MM.1S (cell line): ENCODE results near the gene KLHL15.

Source experiments
- DNase-seq: peaks from one replicate; pipeline ENCODE4 v3.0.0-alpha.2; 2015
- H2AFZ ChIP-seq: fragments of 300-600 bp; sonication (generic); 2 replicates; pipeline ENCODE4 v1.6.0; 2016; ENCODE audit warnings: antibody characterized with exemption, low read length
- H3F3A ChIP-seq: fragments of 300-600 bp; sonication (generic); 2 replicates; pipeline ENCODE4 v1.6.1; 2016; ENCODE audit warnings: mild to moderate bottlenecking, antibody characterized with exemption, low read length, moderate library complexity, mixed read lengths; ENCODE audit not compliant: insufficient read depth
- H3K27ac ChIP-seq: fragments of 300-600 bp; sonication (generic); 2 replicates; pipeline ENCODE4 v1.5.1; 2016; ENCODE audit warnings: mild to moderate bottlenecking, low read length
- H3K27me3 ChIP-seq: fragments of 300-600 bp; sonication (generic); replicated peaks from 2 replicates; pipeline ENCODE4 v1.6.0; 2016; ENCODE audit warnings: low read length; ENCODE audit not compliant: insufficient read depth
- H3K36me3 ChIP-seq: fragments of 300-600 bp; sonication (generic); replicated peaks from 2 replicates; pipeline ENCODE4 v1.6.1; 2016; ENCODE audit warnings: mild to moderate bottlenecking, low read length, mixed read lengths; ENCODE audit not compliant: insufficient read depth
- H3K4me1 ChIP-seq: fragments of 300-600 bp; sonication (generic); 2 replicates; pipeline ENCODE4 v1.6.1; 2016; ENCODE audit warnings: low read length, mixed read lengths
- H3K4me2 ChIP-seq: fragments of 300-600 bp; sonication (generic); 2 replicates; pipeline ENCODE4 v1.6.0; 2016; ENCODE audit warnings: low read depth, low read length
- H3K4me3 ChIP-seq: fragments of 300-600 bp; sonication (generic); 2 replicates; pipeline ENCODE4 v1.5.1; 2016; ENCODE audit warnings: low read length, mixed read lengths
- H3K79me2 ChIP-seq: fragments of 300-600 bp; sonication (generic); 2 replicates; pipeline ENCODE4 v1.6.1; 2016; ENCODE audit warnings: mixed run types, low read length, mixed read lengths
- H3K9ac ChIP-seq: fragments of 300-600 bp; sonication (generic); 2 replicates; pipeline ENCODE4 v1.6.1; 2016; ENCODE audit warnings: low read length, mixed read lengths
- H3K9me2 ChIP-seq: fragments of 300-600 bp; sonication (generic); replicated peaks from 2 replicates; pipeline ENCODE4 v1.6.1; 2016; ENCODE audit warnings: mild to moderate bottlenecking, low read length, mixed read lengths; ENCODE audit not compliant: insufficient read depth
- H3K9me3 ChIP-seq: fragments of 300-600 bp; sonication (generic); replicated peaks from 2 replicates; pipeline ENCODE4 v1.6.1; 2016; ENCODE audit warnings: mild to moderate bottlenecking, low read length, mixed read lengths; ENCODE audit not compliant: insufficient read depth
- H4K20me1 ChIP-seq: fragments of 300-600 bp; sonication (generic); 2 replicates; pipeline ENCODE4 v1.6.1; 2016; ENCODE audit warnings: mild to moderate bottlenecking, low read length, moderate library complexity, mixed read lengths; ENCODE audit not compliant: insufficient read depth
- EZH2 ChIP-seq: fragments of 300-600 bp; sonication (generic); optimal IDR thresholded peaks from 2 replicates; pipeline ENCODE3; 2017; ENCODE audit warnings: low read depth, mild to moderate bottlenecking, antibody characterized with exemption, low read length, mixed read lengths
- EZH2phosphoT487 ChIP-seq: fragments of 300-600 bp; sonication (generic); IDR thresholded peaks from 2 replicates; pipeline ENCODE4 v1.6.1; 2018; ENCODE audit warnings: antibody characterized with exemption, low read length
- TF ChIP-seq, protein P1 (sequence below): fragments of 300-600 bp; sonication (generic); IDR thresholded peaks from 2 replicates; pipeline ENCODE4 v1.5.1; 2016; ENCODE audit warnings: antibody characterized with exemption, low read length, mixed read lengths

Gene KLHL15

DNA sequence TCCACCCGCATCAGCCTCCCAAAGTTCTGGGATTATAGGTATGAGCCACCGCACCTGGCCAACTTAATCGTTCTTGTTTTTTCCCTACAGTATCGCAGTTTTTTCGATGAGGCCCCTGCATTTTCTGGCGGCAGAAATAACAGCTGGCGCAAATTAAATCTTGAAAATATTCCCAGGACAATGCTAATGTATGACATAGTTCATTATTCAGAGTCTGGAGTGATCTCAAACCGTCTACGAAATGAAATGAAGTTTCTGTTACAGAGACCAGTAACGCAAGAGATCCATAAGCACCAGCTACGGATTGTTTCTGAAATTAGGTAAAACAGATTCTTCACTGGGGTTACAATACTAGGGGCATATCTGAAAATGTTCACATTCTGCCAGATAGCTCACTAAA lies 91.9 kb downstream of the KLHL15 start:
- no peak overlapping the region for H3K4me3 ChIP-seq
- H3K27me3 ChIP-seq = no peaks in the 10 kb centered on the region
- H4K20me1 ChIP-seq = no peaks in the 10 kb centered on the region
- H3K4me2 ChIP-seq = no peak overlapping the region
- no peak overlapping the region for H2AFZ ChIP-seq
- H3K27ac ChIP-seq = no peak overlapping the region
- TF ChIP-seq, protein P1, sequence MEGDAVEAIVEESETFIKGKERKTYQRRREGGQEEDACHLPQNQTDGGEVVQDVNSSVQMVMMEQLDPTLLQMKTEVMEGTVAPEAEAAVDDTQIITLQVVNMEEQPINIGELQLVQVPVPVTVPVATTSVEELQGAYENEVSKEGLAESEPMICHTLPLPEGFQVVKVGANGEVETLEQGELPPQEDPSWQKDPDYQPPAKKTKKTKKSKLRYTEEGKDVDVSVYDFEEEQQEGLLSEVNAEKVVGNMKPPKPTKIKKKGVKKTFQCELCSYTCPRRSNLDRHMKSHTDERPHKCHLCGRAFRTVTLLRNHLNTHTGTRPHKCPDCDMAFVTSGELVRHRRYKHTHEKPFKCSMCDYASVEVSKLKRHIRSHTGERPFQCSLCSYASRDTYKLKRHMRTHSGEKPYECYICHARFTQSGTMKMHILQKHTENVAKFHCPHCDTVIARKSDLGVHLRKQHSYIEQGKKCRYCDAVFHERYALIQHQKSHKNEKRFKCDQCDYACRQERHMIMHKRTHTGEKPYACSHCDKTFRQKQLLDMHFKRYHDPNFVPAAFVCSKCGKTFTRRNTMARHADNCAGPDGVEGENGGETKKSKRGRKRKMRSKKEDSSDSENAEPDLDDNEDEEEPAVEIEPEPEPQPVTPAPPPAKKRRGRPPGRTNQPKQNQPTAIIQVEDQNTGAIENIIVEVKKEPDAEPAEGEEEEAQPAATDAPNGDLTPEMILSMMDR = no peak
- no peak for TF ChIP-seq EZH2
- TF ChIP-seq EZH2phosphoT487 = no peak
- H3K9me3 ChIP-seq = no peaks in the 10 kb centered on the region
- DNase-seq = no peak
- H3F3A ChIP-seq = no peaks in the 10 kb centered on the region
- no peak overlapping the region for H3K9ac ChIP-seq
- no peaks in the 10 kb centered on the region for H3K36me3 ChIP-seq
- no peaks in the 10 kb centered on the region for H3K79me2 ChIP-seq
- H3K9me2 ChIP-seq = no peaks in the 10 kb centered on the region
- 0 out of 2 replicates have a peak, but pooled peaks cover 6% of the 10 kb centered on the region for H3K4me1 ChIP-seq
